GM19035 (cell line): ENCODE data around the gene LINC01488.

Experiments used
- ATAC-seq: cut with Tn5 transposase; IDR thresholded peaks from one replicate; pipeline ENCODE4 v1.9.1; 2021; ENCODE audit not compliant: unreplicated experiment

The LINC01488 gene

GRCh38 chr11:69476509-69476961 lies 4.9 kb upstream of the LINC01488 start:
- ATAC-seq: no peak

GRCh38 chr11:69477086-69477485 lies 4.4 kb upstream of the LINC01488 start:
- ATAC-seq: no peak

GRCh38 chr11:69479591-69480271 lies 1.7 kb upstream of the LINC01488 start:
- ATAC-seq: no peak

- no peak for ATAC-seq
Measured at GRCh38 chr11:69480547-69481392, 693 bp upstream of the LINC01488 start.

- ATAC-seq: no peak
Measured at GRCh38 chr11:69482322-69482721, 859 bp downstream of the LINC01488 start.

GRCh38 chr11:69483170-69483569 lies 1.7 kb downstream of the LINC01488 start:
- no peak for ATAC-seq

GRCh38 chr11:69483691-69484426 lies 2.4 kb downstream of the LINC01488 start:
- no peak for ATAC-seq

GRCh38 chr11:69484427-69485259 lies 3.2 kb downstream of the LINC01488 start:
- no peak for ATAC-seq

- ATAC-seq: no peak
Measured at GRCh38 chr11:69485337-69486041, 4.0 kb downstream of the LINC01488 start.

GRCh38 chr11:69486056-69486772 lies 4.8 kb downstream of the LINC01488 start:
- ATAC-seq: no peak

GRCh38 chr11:69486773-69487291 lies 5.4 kb downstream of the LINC01488 start:
- ATAC-seq: no peak

GRCh38 chr11:69487391-69487790 lies 5.9 kb downstream of the LINC01488 start:
- ATAC-seq: no peak

- no peak for ATAC-seq
Measured at GRCh38 chr11:69487849-69488542, 6.5 kb downstream of the LINC01488 start.

GRCh38 chr11:69488543-69488940 lies 7.1 kb downstream of the LINC01488 start:
- ATAC-seq: no peak

- ATAC-seq: no peak
Measured at GRCh38 chr11:69489031-69489745, 7.7 kb downstream of the LINC01488 start.

- ATAC-seq: no peak
Measured at GRCh38 chr11:69489746-69490365, 8.4 kb downstream of the LINC01488 start.

GRCh38 chr11:69490516-69490915 lies 9.1 kb downstream of the LINC01488 start:
- ATAC-seq: no peak
